GM12873 (cell line): Measurements from ENCODE around the gene IBTK.

Experiments
- CTCF ChIP-seq: IDR thresholded peaks from 2 replicates; pipeline ENCODE4 v1.5.1; 2012; ENCODE audit warnings: low read depth, mild to moderate bottlenecking, moderate library complexity, low read length, control low read depth; ENCODE audit not compliant: insufficient read depth; ENCODE audit errors: missing control alignments

The IBTK gene

DNA sequence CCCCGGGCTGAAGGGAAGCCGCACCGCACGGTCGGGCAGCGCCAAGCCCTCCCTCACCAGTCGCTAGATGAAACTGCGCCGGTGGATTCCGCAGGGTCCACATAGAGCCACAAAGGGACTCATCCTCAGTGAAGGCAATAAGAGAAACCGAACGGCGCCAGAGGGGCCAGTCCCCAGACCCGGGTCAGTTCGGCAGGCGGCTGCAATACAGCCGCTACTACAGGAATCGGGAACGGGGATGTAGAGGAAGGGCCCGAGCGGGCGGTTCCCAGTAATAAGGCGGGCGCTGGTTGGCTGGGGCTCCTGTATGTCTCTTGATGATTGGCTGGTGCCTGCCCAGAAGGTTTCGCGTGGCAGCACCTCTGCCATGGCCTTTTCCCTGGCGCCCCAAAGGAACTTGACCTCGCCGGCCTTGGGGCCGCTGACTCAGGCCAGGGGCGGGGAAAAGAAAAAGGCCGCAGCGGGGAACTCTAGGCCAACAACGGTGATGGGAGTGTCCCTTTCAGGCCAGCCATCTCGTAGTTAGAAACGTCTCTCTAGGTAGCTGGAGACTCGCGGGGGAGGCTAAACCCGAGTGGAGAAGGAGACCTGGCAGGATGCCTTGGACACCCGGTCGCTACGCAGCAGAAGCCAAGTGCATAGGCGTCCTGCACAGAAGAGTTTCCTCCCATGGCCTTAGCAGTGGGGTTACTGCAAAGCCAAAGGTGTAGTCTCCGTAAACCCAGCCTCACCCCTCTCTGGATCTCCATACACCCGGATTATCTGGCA lies at the start of gene IBTK:
Gene IBTK (minus strand): TSS at position 240 of the 768 bp plus-strand sequence. CDS start 7,258 bp downstream, outside the sequence.
- TF ChIP-seq CTCF, result no peak

DNA sequence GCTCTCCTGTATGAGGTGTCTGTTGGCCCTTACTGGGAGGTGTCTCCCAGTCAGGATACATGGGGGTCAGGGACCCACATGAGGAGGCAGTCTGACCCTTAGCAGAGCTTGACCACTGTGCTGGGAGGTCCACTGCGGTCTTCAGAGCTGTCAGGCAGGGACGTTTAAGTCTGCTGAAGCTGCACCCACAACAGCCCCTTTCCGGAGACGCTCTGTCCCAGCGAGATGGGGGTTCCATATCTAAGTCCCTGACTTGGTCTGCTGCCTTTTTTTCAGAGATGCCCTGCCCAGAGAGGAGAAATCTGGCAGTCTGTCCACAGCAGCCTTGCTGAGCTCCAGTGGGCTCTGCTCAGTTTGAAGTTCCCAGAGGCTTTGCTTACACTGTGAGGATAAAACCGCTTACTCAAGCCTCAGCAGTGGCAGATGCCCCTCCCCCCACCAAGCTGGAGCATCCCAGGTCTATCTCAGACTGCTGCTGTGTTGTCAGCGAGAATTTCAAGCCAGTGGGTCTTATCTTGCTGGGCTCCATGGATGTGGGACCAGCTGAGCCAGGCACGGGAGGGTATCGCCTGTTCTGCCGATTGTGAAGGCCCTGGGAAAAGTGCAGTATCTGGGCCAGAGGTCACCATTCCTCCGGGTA lies 36.3 kb upstream of the IBTK start:
- TF ChIP-seq CTCF, result no peak

DNA sequence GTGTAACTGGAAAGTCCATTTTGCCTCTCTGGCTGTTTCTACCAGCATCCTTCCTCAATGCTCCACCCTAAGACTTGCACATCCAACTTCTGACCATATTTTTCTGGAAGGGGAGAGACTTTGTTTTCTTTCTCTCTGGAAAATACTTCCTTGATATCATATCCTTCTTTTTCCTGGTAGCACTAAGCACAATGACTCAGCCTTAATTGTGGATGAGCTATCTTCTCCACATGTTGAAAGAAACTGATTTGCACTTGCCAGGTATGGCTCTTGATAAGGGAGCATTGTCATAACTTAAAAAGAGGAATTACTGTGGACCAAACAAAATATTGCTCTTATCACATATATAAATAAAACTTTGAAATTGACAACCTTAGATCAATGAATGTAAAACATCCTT lies 30.1 kb upstream of the IBTK start:
- TF ChIP-seq CTCF, result no peak

GRCh38 chr6:82275686-82276085 lies 28.1 kb upstream of the IBTK start:
- TF ChIP-seq CTCF, result no peak

DNA sequence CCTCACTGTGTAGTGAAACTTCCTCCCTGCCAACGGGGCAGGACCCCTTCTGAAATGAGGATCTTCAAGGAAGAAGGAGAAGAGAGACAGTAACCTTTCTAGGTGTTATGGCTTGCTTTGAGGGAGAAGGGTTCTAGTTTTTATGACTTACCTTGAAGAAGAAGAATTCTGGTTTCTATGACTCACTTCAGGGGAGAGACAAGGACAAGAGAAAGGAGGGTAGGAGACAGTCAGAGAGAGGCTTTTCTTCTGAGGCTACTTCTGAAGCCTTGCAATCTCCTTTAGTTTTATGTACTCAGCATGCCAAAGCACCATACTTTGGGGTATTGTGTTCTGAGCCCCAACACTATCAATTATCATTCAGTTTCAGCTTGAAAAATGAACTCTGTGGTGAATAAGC lies 25.8 kb upstream of the IBTK start:
- TF ChIP-seq CTCF, result no peak

DNA sequence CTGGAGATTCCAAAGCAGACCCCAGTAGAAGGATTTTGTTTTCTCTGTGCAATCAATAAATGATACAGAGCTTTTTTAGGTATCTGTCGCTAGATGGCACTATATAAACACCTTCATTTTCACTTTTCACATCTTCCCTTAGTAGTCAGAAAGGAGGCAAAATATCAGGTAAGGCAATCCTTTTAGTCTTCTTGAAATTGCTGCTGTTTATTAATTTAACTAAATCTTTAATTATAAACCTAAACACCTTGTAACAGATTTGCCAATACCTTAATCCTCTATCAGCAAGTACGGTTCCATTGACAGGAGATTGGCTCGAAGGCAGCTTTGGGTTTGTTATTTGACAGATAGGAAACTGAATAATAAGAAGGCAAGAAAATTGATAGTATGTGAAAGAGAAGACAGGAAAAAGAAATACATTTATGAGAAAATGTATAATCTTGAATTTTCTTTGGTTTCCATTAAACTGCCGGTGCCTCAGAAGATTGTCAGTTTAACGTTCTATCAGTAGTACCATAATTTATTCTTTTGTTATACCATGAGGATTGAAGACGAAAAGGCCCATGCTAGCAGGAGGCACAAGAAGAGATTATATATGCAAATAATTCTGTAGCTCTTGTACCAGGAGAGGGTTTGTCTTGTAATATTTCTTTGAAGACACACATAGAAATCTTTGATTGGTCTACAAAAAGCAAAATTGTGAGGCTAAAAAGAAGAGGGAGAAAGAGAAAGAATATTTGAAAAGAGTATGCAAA lies 23.5 kb upstream of the IBTK start:
- TF ChIP-seq CTCF, result peak; percentile 45

DNA sequence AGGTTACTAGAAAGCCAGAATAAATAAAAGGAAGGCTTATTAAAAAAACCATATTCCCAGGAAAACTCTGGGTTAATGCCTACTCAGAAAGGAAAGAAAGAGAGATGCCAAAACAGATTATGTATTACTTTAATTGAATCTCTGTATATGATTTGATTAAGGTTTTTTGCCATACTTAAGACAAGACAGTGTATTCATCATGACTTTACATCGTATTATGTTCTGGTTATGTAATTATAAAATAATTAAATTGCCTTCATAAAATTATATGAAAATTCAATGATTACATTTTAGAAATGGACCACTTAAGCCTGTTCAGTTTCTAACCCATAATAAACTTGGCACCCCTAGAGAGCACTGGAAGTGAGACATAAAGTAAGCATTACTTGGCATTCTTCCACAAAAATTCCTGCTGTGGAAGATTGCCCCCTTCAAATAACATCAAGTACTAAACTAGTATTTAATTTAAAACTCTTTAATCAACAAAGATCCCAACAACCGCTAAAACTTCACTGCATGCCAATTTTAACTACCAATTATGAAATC lies 20.8 kb upstream of the IBTK start:
- TF ChIP-seq CTCF, result no peak
